ENCODE data around the gene STAT4.

The STAT4 gene

GRCh38 chr2:191152482-191153240 lies 1.9 kb upstream of the STAT4 start:
- no peak overlapping the region for H3K4me3 ChIP-seq (ENCODE audit: low read depth, low read length)
- no peak for TF ChIP-seq CTCF (IDR thresholded peaks at IDR 0.05; ENCODE audit: low read depth, low read length)

GRCh38 chr2:191151331-191151730 lies 537 bp upstream of the STAT4 start:
- H3K4me3 ChIP-seq (ENCODE audit: low read depth, low read length): no peak overlapping the region
- no peak for TF ChIP-seq CTCF (IDR thresholded peaks at IDR 0.05; ENCODE audit: low read depth, low read length)

GRCh38 chr2:191150230-191150599 lies 579 bp downstream of the STAT4 start:
- no peak for TF ChIP-seq CTCF (IDR thresholded peaks at IDR 0.05; ENCODE audit: low read depth, low read length)
- peak overlapping the region; percentile 47 for H3K4me3 ChIP-seq (ENCODE audit: low read depth, low read length)

GRCh38 chr2:191149391-191149790 lies 1.4 kb downstream of the STAT4 start:
- H3K4me3 ChIP-seq (ENCODE audit: low read depth, low read length): no peak overlapping the region
- TF ChIP-seq CTCF (IDR thresholded peaks at IDR 0.05; ENCODE audit: low read depth, low read length): no peak

GRCh38 chr2:191148791-191149190 lies 2.0 kb downstream of the STAT4 start:
- no peak for TF ChIP-seq CTCF (IDR thresholded peaks at IDR 0.05; ENCODE audit: low read depth, low read length)

GRCh38 chr2:191148281-191148680 lies 2.5 kb downstream of the STAT4 start:
- TF ChIP-seq CTCF (IDR thresholded peaks at IDR 0.05; ENCODE audit: low read depth, low read length): no peak

More at GRCh38 chr2:191148791-191149190, 2.0 kb downstream of the STAT4 start:
- no peak overlapping the region for H3K4me3 ChIP-seq (ENCODE audit: low read depth, low read length)

GRCh38 chr2:191145769-191146471 lies 4.9 kb downstream of the STAT4 start:
- no peak overlapping the region for H3K4me3 ChIP-seq (ENCODE audit: low read depth, low read length)
- TF ChIP-seq CTCF (IDR thresholded peaks at IDR 0.05; ENCODE audit: low read depth, low read length): no peak

More at GRCh38 chr2:191148281-191148680, 2.5 kb downstream of the STAT4 start:
- H3K4me3 ChIP-seq (ENCODE audit: low read depth, low read length): no peak overlapping the region

Data from WI38 (cell line).